ENCODE results near the gene TMEM169. TPM values are rescaled to one million over a fixed set of nuclear protein-coding genes. Genes with fewer than 3 reads are reported as not detected.

Gene TMEM169
- total and polyA plus RNA-seq, 2 of the 4 experiments (the other 2 are of a cell fraction) = 0.15 to 0.54 TPM

- Histone ChIP-seq H4K91ac (ENCODE audit: insufficient read depth, low read depth, low read length) (no peak overlapping the region), H4K20me1 (ENCODE audit: insufficient read depth, low read length) (peaks cover 10% of the 10 kb centered on the region), H3K18ac (ENCODE audit: low read depth, low read length) (no peak overlapping the region), H4K5ac (ENCODE audit: low read depth, low read length) (no peak overlapping the region; the same call in 1 of the 2 replicates), H2BK20ac (ENCODE audit: low read depth, low read length) (no peak overlapping the region), H3K79me1 (ENCODE audit: low read depth in 1 of 2, low read length in 2 of 2) (peaks cover 2 to 25% of the 10 kb centered on the region in 2 experiments), H3K9me1 (ENCODE audit: insufficient read depth, low read length) (no peaks in the 10 kb centered on the region), H3K27me3 (ENCODE audit: control insufficient read depth, insufficient read depth, low read length) (no peaks in the 10 kb centered on the region), H3K27ac (ENCODE audit: insufficient read depth, low read length) (peak overlapping the region; percentile 57), H3K14ac (replicated peaks; ENCODE audit: low read depth, low read length) (peak overlapping the region; percentile 66; the same call in 1 of the 2 replicates), H3K9me3 (ENCODE audit: control insufficient read depth, insufficient read depth, low read length) (no peaks in the 10 kb centered on the region), H2AK5ac (ENCODE audit: low read depth, low read length) (no peak overlapping the region), H3K23ac (ENCODE audit: low read depth, low read length) (peak overlapping the region; percentile 83; the same call in 1 of the 2 replicates), H2AFZ (replicated peaks; ENCODE audit: low read length, poor library complexity) (no peak overlapping the region), H2AK9ac (replicated peaks; ENCODE audit: low read depth, low read length, poor library complexity) (no peak overlapping the region), H3K4me1 (ENCODE audit: control insufficient read depth, insufficient read depth, low read length) (peaks cover 5% of the 10 kb centered on the region), H3K36me3 (ENCODE audit: control insufficient read depth, insufficient read depth, low read length) (peaks cover 17% of the 10 kb centered on the region), H3K4me2 (ENCODE audit: low read depth, low read length) (peak overlapping the region; percentile 99), H3K4ac (ENCODE audit: low read depth, low read length) (peak overlapping the region; percentile 94; the same call in 1 of the 2 replicates), H3K9ac (ENCODE audit: low read depth, low read length) (peak overlapping the region; percentile 91), H2BK120ac (ENCODE audit: low read depth, low read length) (no peak overlapping the region), H3K56ac (ENCODE audit: extremely low read depth, insufficient read depth, low read length) (peak overlapping the region; percentile 68), H2BK15ac (ENCODE audit: low read depth, low read length) (no peak overlapping the region), H4K8ac (ENCODE audit: low read depth in 2 of 2, low read length in 2 of 2) (peak overlapping the region; percentile 85 to 91; a peak in 3 of 4 replicates), H2BK5ac (ENCODE audit: low read depth, low read length, poor library complexity, severe bottlenecking) (peak overlapping the region; percentile 71), H3K4me3 (ENCODE audit: insufficient read depth, low read depth, low read length) (peak overlapping the region; percentile 71)
- TF ChIP-seq BHLHE40 (IDR thresholded peaks at IDR 0.05; ENCODE audit: low read depth, low read length) (no peak), CHD1 (IDR thresholded peaks at IDR 0.05; ENCODE audit: low read depth, low read length) (no peak), MAZ (IDR thresholded peaks at IDR 0.05; ENCODE audit: borderline replicate concordance, low read depth, low read length) (no peak), RAD21 (IDR thresholded peaks at IDR 0.05; ENCODE audit: low read length) (peak; percentile 67), MAFK (IDR thresholded peaks at IDR 0.05; ENCODE audit: low read depth, low read length) (no peak), CEBPB (IDR thresholded peaks at IDR 0.05; ENCODE audit: low read depth, low read length) (no peak), USF2 (IDR thresholded peaks at IDR 0.05; ENCODE audit: low read depth, low read length) (no peak), ELK1 (IDR thresholded peaks at IDR 0.05; ENCODE audit: borderline replicate concordance, low read depth, low read length) (no peak), MXI1 (IDR thresholded peaks at IDR 0.05; ENCODE audit: borderline replicate concordance, low read depth, low read length) (no peak), FOS (IDR thresholded peaks at IDR 0.05; ENCODE audit: low read depth, low read length) (no peak), CTCF (conservative IDR thresholded peaks at IDR 0.05; ENCODE audit: low read depth, low read length) (peak; percentile 70), SMC3 (IDR thresholded peaks at IDR 0.05; ENCODE audit: low read depth, low read length) (peak; percentile 38; the same call in 1 of the 2 replicates), RCOR1 (IDR thresholded peaks at IDR 0.05; ENCODE audit: insufficient replicate concordance, low read length) (no peak), RFX5 (IDR thresholded peaks at IDR 0.05; ENCODE audit: low read depth, low read length) (no peak)
- dilution Hi-C loops (cut with HindIII; ENCODE audit: low sequenced_read_pairs, unreplicated experiment) (no loop called here), in situ Hi-C loops (cut with MboI; ENCODE audit: low sequenced_read_pairs) (no loop called here), intact Hi-C loops (cut with micrococcal nuclease) (loop anchor here (2.0 kb wide), 3 partner anchors 77 to 389 kb away; partner anchors contain the start of gene RPL37A)
- ATAC-seq (ENCODE audit: low read depth) = peak; percentile 24
- peak; percentile 75 for DNase-seq
- WGBS, 2 experiments (ENCODE audit: extremely low coverage in 2 of 2, insufficient read length in 1 of 2) = 0% methylated on average over 2 of the region's 10 CpGs; no CpG with 5 or more reads in 1 of the 2 experiments
- POLR2A ChIA-PET (ENCODE audit: unreplicated experiment) = interaction anchor here (0.5 to 1.0 kb wide), 2 partner anchors 263 to 381 kb away, joined by 3 to 5 read pairs; partner anchors contain the start of gene MARCHF4
- CTCF ChIA-PET = interaction anchor here (0.6 to 1.2 kb wide), 6 partner anchors 17 to 533 kb away, joined by 3 to 4 read pairs (median 3); no protein-coding TSS in a partner anchor
- BruUV-seq (replicated peaks) = TSS peak; percentile 36
Observed at GRCh38 chr2:216109962-216110614, 28.4 kb downstream of the TMEM169 start.
